HepG2 (cell line): Measurements from ENCODE around the gene PHF2. TPM values are rescaled to one million over a fixed set of nuclear protein-coding genes. Genes with fewer than 3 reads are reported as not detected.

Experiments used
- ATAC-seq: fragments of 200-7000 bp; cut with Tn5 transposase; 3 replicates; pipeline ENCODE4 v1.9.1; 2020; ENCODE audit warnings: mild to moderate bottlenecking, moderate library complexity
- BruUV-seq: library from RNA; stranded (reverse); fragments of 400-500 nt; replicated peaks from 2 replicates; lab custom pipeline; 2021; lab: Mats Ljungman, UMichigan
- CTCF ChIA-PET: fragments of 300-600 bp; formaldehyde crosslinking; extraction: SDS; loops from one replicate; lab custom pipeline; 2021; ENCODE audit warnings: low total read pairs, inconsistent platforms, low intra/inter-chr PET ratio; lab: Yijun Ruan, JAX
- POLR2A ChIA-PET: fragments of 350-600 bp; sonication (Branson Sonifier 250); formaldehyde crosslinking; loops from one replicate; lab custom pipeline; 2020; ENCODE audit warnings: antibody characterized with exemption, inconsistent platforms; lab: Yijun Ruan, JAX
- DNase-seq: peaks from one replicate; pipeline ENCODE4 v3.0.0-alpha.2; 2015; ENCODE audit warnings: low spot score
- FAIRE-seq: peaks from 3 replicates; lab custom pipeline; 2011; peaks lifted over from hg19 to GRCh38; lab: Jason Lieb, UNC
- H2AFZ ChIP-seq: one replicate; pipeline ENCODE4 v1.6.1; 2011; ENCODE audit warnings: low read length, inconsistent platforms
- H3K27ac ChIP-seq: fragments of 300-600 bp; 3 replicates; pipeline ENCODE4 v1.8.0; 2011; ENCODE audit warnings: mixed run types, mild to moderate bottlenecking, mixed read lengths, low read length, inconsistent platforms; ENCODE audit not compliant: insufficient read depth; ENCODE audit errors: extremely low read length
- H3K27me3 ChIP-seq, 2 experiments: fragments of 200-600 bp in 1 of 2; 2 replicates in 1 of 2; 3 replicates in 1 of 2; pipeline versions ENCODE4 v1.6.0 to v1.8.0; 2011; ENCODE audit warnings: low read length in 2 of 2, mild to moderate bottlenecking in 2 of 2, moderate library complexity in 2 of 2, inconsistent platforms in 1 of 2; ENCODE audit not compliant: insufficient read depth in 2 of 2, control insufficient read depth in 1 of 2
- H3K36me3 ChIP-seq, 2 experiments: fragments of 200-600 bp in 1 of 2; replicated peaks in 1 of 2; 2 replicates in 1 of 2; 3 replicates in 1 of 2; pipeline versions ENCODE4 v1.5.1 to v1.8.0; 2011; ENCODE audit warnings: low read length in 2 of 2, inconsistent platforms in 1 of 2; ENCODE audit not compliant: insufficient read depth in 2 of 2, control insufficient read depth in 1 of 2
- H3K4me1 ChIP-seq: 2 replicates; pipeline ENCODE4 v1.5.1; 2012; ENCODE audit warnings: low read length, inconsistent platforms; ENCODE audit not compliant: insufficient read depth
- H3K4me2 ChIP-seq: 2 replicates; pipeline ENCODE4 v1.6.0; 2011; ENCODE audit warnings: low read depth, low read length, inconsistent platforms
- H3K4me3 ChIP-seq, 3 experiments: fragments of 200-600 bp in 1 of 3; sonication (generic), shearing (Covaris generic) in 1 of 3; replicated peaks in 1 of 3; 2 replicates each; pipeline ENCODE4 v1.5.1; 2011 to 2016; ENCODE audit warnings: low read length in 3 of 3, inconsistent platforms in 2 of 3, low read depth in 2 of 3, mild to moderate bottlenecking in 2 of 3, control low read depth in 1 of 3, mixed read lengths in 1 of 3; ENCODE audit not compliant: insufficient read depth in 1 of 3
- H3K79me2 ChIP-seq: one replicate; pipeline ENCODE4 v1.6.1; 2011; ENCODE audit warnings: low read length, inconsistent platforms; ENCODE audit not compliant: insufficient read depth
- H3K9ac ChIP-seq: 2 replicates; pipeline ENCODE4 v1.6.0; 2011; ENCODE audit warnings: mild to moderate bottlenecking, low read depth, low read length, inconsistent platforms; ENCODE audit not compliant: insufficient read depth
- H3K9me3 ChIP-seq: 2 replicates; pipeline ENCODE4 v1.5.1; 2012; ENCODE audit warnings: mild to moderate bottlenecking, low read length
- H4K20me1 ChIP-seq: 2 replicates; pipeline ENCODE4 v1.6.0; 2011; ENCODE audit warnings: inconsistent platforms, mild to moderate bottlenecking, low read length, moderate library complexity; ENCODE audit not compliant: insufficient read depth
- ADNP ChIP-seq: sonication (generic); formaldehyde crosslinking; IDR thresholded peaks from 2 replicates; pipeline ENCODE4 v1.4.0; 2020; ENCODE audit warnings: missing genetic modification reagents
- EP300 ChIP-seq, 3 experiments: sonication (generic) in 1 of 3; formaldehyde crosslinking in 1 of 3; IDR thresholded peaks; 2 replicates each; pipeline versions ENCODE4 v1.5.1 to v1.6.1; 2011 to 2020; ENCODE audit warnings: low read depth in 2 of 3, low read length in 2 of 3, borderline replicate concordance in 1 of 3, improper control_type of control experiment in 1 of 3, mild to moderate bottlenecking in 1 of 3, missing genetic modification reagents in 1 of 3, moderate library complexity in 1 of 3
- FOXA3 ChIP-seq: IDR thresholded peaks from 2 replicates; pipeline ENCODE4 v1.6.1; 2016; ENCODE audit warnings: missing genetic modification reagents, missing compliant biosample characterization
- HNF1B ChIP-seq: sonication (generic); formaldehyde crosslinking; IDR thresholded peaks from 2 replicates; pipeline ENCODE4 v1.5.1; 2020; ENCODE audit warnings: mild to moderate bottlenecking, moderate library complexity, missing genetic modification reagents
- NFYB ChIP-seq: sonication (generic); formaldehyde crosslinking; IDR thresholded peaks from 2 replicates; pipeline ENCODE4 v1.4.0; 2020; ENCODE audit warnings: missing genetic modification reagents
- NR0B2 ChIP-seq: sonication (generic); formaldehyde crosslinking; IDR thresholded peaks from 2 replicates; pipeline ENCODE4 v1.4.0; 2020; ENCODE audit warnings: mild to moderate bottlenecking, missing genetic modification reagents
- NR2F2 ChIP-seq: IDR thresholded peaks from 2 replicates; pipeline ENCODE4 v1.6.1; 2012; ENCODE audit warnings: low read depth, inconsistent platforms, borderline replicate concordance
- PBX2 ChIP-seq: IDR thresholded peaks from 2 replicates; pipeline ENCODE4 v1.6.1; 2016; ENCODE audit warnings: control low read depth
- TGIF2 ChIP-seq: IDR thresholded peaks from 2 replicates; pipeline ENCODE4 v1.6.1; 2016; ENCODE audit warnings: control low read depth, missing compliant biosample characterization
- ZNF101 ChIP-seq: sonication (generic); formaldehyde crosslinking; IDR thresholded peaks from 2 replicates; pipeline ENCODE4 v1.4.0; 2020; ENCODE audit warnings: mild to moderate bottlenecking, low read depth, missing genetic modification reagents, borderline replicate concordance
- ZNF383 ChIP-seq: sonication (generic); formaldehyde crosslinking; IDR thresholded peaks from 2 replicates; pipeline ENCODE4 v1.4.0; 2020; ENCODE audit warnings: missing genetic modification reagents, mild to moderate bottlenecking, borderline replicate concordance
- ZNF569 ChIP-seq: sonication (generic); formaldehyde crosslinking; IDR thresholded peaks from 2 replicates; pipeline ENCODE4 v1.5.0; 2020; ENCODE audit warnings: mild to moderate bottlenecking, missing genetic modification reagents, moderate library complexity, borderline replicate concordance
- ZNF629 ChIP-seq: sonication (generic); formaldehyde crosslinking; conservative IDR thresholded peaks from 2 replicates; pipeline ENCODE4 v1.5.0; 2020; ENCODE audit warnings: missing genetic modification reagents
- ZNF772 ChIP-seq: sonication (generic); formaldehyde crosslinking; IDR thresholded peaks from 2 replicates; pipeline ENCODE4 v1.5.0; 2020; ENCODE audit warnings: mild to moderate bottlenecking, missing genetic modification reagents
- WGBS: methylation state at CpG from one replicate; pipeline ENCODE4 v1.1.6; 2017; ENCODE audit warnings: low lambda C conversion rate; 5-methylcytosine and 5-hydroxymethylcytosine counted together
- in situ Hi-C: cut with HindIII; loops from 2 replicates; pipeline ENCODE4 v1.10.0; 2017; ENCODE audit warnings: low pct_unique_long_range_greater_than_20kb; ENCODE audit not compliant: extremely low pct_ligation_motif_present
- intact Hi-C: fragments of 100-400 bp; cut with micrococcal nuclease; formaldehyde crosslinking; loops from one replicate; pipeline ENCODE4 v1.10.0; 2022; ENCODE audit not compliant: unreplicated experiment
- polyA plus RNA-seq, 8 experiments: library from polyadenylated mRNA; depleted of rRNA in 3 of 8; stranded (reverse) in 7 of 8; unstranded in 1 of 8; fragments of >200 nt; fragmentation: Illumina TruSeq in 4 of 8; extraction: Trizol in 4 of 8; gene quantifications; 2 replicates each; pipeline versions ENCODE4 v1.2.1 to v1.2.3, GENCODE V29; 2011 to 2016; ENCODE audit warnings: low read depth in 4 of 8, missing spikeins in 1 of 8, mixed read lengths in 1 of 8; ENCODE audit not compliant: insufficient read depth in 1 of 8
- total RNA-seq, 5 experiments: library from RNA; depleted of rRNA; stranded (reverse); fragments of >200 nt; fragmentation: Illumina TruSeq; extraction: Trizol; gene quantifications; 2 replicates each; pipeline ENCODE4 v1.2.3, GENCODE V29; 2016; ENCODE audit warnings: low read depth in 1 of 5
- TF ChIP-seq, protein P1 (sequence below): sonication (generic); formaldehyde crosslinking; IDR thresholded peaks from 2 replicates; pipeline ENCODE4 v1.4.0; 2020; ENCODE audit warnings: mild to moderate bottlenecking, missing genetic modification reagents

Gene PHF2
- total and polyA plus RNA-seq, 2 of the 13 experiments (the other 11 are each of a cell fraction or from before 2014, with no cell fraction given), result 6.6 to 9.1 TPM

DNA sequence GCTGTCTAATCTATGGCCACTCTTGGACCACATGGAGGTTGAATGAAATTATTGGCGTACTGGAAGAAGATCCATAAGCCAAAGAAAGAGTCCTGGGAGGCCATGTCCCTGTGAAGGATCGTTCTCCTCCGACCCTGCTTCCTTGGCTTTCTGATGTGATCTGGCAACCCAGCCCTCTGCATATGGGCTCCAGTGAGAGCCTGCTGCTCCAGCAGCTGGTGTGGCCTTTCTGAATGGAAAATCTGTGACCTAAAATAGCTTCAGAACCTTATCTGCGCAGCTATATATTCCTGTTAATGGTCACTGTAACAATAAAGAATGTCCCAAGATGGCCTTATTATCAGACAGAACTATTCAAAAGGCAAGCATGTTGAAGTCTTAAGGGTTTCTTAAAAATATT lies 40.2 kb upstream of the PHF2 start:
- DNase-seq, result no peak
- 96% methylated on average over 4 of the region's 4 CpGs for WGBS
- in situ Hi-C loops, result no loop called here
- Histone ChIP-seq H3K36me3 (peaks cover 14 to 75% of the 10 kb centered on the region in 2 experiments), H3K4me3 (no peak overlapping the region), H3K27me3 (no peaks in the 10 kb centered on the region), H3K4me1 (no peaks in the 10 kb centered on the region), H4K20me1 (no peaks in the 10 kb centered on the region), H3K27ac (no peak overlapping the region), H3K79me2 (no peaks in the 10 kb centered on the region), H3K9ac (no peak overlapping the region), H2AFZ (no peak overlapping the region), H3K9me3 (no peaks in the 10 kb centered on the region), H3K4me2 (no peak overlapping the region)
- ChIA-PET POLR2A (no interaction called here), CTCF (no interaction called here)
- no peak for ATAC-seq
- TF ChIP-seq NR0B2 (no peak), NFYB (CRISPR knock-in tag) (no peak), ADNP (CRISPR knock-in tag) (no peak), ZNF629 (CRISPR knock-in tag) (no peak), ZNF101 (CRISPR knock-in tag) (no peak), TGIF2 (CRISPR knock-in tag) (no peak), EP300 (IDR thresholded peaks at IDR 0.05; ENCODE audit: low read depth in 2 of 2, low read length in 2 of 2) (no peak), EP300 (CRISPR knock-in tag; IDR thresholded peaks at IDR 0.05; ENCODE audit: borderline replicate concordance) (no peak), NR2F2 (no peak), PBX2 (CRISPR knock-in tag) (no peak), HNF1B (no peak), FOXA3 (CRISPR knock-in tag) (no peak), ZNF383 (CRISPR knock-in tag) (no peak), ZNF772 (no peak), ZNF569 (CRISPR knock-in tag) (no peak)
- TF ChIP-seq, protein P1, sequence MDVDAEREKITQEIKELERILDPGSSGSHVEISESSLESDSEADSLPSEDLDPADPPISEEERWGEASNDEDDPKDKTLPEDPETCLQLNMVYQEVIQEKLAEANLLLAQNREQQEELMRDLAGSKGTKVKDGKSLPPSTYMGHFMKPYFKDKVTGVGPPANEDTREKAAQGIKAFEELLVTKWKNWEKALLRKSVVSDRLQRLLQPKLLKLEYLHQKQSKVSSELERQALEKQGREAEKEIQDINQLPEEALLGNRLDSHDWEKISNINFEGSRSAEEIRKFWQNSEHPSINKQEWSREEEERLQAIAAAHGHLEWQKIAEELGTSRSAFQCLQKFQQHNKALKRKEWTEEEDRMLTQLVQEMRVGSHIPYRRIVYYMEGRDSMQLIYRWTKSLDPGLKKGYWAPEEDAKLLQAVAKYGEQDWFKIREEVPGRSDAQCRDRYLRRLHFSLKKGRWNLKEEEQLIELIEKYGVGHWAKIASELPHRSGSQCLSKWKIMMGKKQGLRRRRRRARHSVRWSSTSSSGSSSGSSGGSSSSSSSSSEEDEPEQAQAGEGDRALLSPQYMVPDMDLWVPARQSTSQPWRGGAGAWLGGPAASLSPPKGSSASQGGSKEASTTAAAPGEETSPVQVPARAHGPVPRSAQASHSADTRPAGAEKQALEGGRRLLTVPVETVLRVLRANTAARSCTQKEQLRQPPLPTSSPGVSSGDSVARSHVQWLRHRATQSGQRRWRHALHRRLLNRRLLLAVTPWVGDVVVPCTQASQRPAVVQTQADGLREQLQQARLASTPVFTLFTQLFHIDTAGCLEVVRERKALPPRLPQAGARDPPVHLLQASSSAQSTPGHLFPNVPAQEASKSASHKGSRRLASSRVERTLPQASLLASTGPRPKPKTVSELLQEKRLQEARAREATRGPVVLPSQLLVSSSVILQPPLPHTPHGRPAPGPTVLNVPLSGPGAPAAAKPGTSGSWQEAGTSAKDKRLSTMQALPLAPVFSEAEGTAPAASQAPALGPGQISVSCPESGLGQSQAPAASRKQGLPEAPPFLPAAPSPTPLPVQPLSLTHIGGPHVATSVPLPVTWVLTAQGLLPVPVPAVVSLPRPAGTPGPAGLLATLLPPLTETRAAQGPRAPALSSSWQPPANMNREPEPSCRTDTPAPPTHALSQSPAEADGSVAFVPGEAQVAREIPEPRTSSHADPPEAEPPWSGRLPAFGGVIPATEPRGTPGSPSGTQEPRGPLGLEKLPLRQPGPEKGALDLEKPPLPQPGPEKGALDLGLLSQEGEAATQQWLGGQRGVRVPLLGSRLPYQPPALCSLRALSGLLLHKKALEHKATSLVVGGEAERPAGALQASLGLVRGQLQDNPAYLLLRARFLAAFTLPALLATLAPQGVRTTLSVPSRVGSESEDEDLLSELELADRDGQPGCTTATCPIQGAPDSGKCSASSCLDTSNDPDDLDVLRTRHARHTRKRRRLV (CRISPR knock-in tag), result no peak
- intact Hi-C loops, result no loop called here
- BruUV-seq, result no TSS peak
- no peak for FAIRE-seq
